ENCODE measurements around the gene NECAB2. TPM values are rescaled to one million over a fixed set of nuclear protein-coding genes. Genes with fewer than 3 reads are reported as not detected.
A peak's percentile ranks its signal among the peaks of the same experiment; 100 is the strongest.

The NECAB2 gene
- total RNA-seq, 4 donors from 2014 or later, result not detected

DNA sequence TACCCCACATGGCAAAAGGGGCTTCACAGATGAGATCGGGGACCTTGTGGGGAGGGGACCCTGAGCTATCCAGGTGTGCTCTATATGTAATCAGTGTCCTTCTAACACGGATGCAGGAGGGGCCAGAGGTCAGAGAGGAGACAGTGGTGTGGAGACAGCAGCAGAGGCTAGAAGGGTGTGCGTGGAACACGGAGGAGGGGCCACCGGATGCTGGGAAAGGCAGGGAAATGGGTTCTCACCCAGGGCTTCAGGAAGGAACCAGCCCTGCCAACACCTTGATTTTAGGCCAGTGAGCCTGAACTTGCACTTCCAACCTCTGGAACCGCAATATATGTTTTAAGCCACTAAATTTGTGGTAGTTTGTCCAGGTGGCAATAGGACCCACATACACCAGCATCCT lies 79.2 kb downstream of the NECAB2 start:
- H3K27me3 ChIP-seq, result peaks cover 22% of the 10 kb centered on the region
- DNase-seq (ENCODE audit: low spot score in 2 of 2), result no peak
- H3K36me3 ChIP-seq, result peaks cover 43% of the 10 kb centered on the region
- peaks cover 9% of the 10 kb centered on the region for H3K4me1 ChIP-seq
- TF ChIP-seq POLR2AphosphoS5 (IDR thresholded peaks at IDR 0.05), result no peak
- TF ChIP-seq EP300 (IDR thresholded peaks at IDR 0.05), result no peak
- TF ChIP-seq, protein P1, sequence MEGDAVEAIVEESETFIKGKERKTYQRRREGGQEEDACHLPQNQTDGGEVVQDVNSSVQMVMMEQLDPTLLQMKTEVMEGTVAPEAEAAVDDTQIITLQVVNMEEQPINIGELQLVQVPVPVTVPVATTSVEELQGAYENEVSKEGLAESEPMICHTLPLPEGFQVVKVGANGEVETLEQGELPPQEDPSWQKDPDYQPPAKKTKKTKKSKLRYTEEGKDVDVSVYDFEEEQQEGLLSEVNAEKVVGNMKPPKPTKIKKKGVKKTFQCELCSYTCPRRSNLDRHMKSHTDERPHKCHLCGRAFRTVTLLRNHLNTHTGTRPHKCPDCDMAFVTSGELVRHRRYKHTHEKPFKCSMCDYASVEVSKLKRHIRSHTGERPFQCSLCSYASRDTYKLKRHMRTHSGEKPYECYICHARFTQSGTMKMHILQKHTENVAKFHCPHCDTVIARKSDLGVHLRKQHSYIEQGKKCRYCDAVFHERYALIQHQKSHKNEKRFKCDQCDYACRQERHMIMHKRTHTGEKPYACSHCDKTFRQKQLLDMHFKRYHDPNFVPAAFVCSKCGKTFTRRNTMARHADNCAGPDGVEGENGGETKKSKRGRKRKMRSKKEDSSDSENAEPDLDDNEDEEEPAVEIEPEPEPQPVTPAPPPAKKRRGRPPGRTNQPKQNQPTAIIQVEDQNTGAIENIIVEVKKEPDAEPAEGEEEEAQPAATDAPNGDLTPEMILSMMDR (IDR thresholded peaks at IDR 0.05), result no peak
- H3K9me3 ChIP-seq, result no peaks in the 10 kb centered on the region
- no peak overlapping the region for H3K4me3 ChIP-seq
- no peak overlapping the region for H3K27ac ChIP-seq
- WGBS, result 90% methylated on average over 6 of the region's 6 CpGs

DNA sequence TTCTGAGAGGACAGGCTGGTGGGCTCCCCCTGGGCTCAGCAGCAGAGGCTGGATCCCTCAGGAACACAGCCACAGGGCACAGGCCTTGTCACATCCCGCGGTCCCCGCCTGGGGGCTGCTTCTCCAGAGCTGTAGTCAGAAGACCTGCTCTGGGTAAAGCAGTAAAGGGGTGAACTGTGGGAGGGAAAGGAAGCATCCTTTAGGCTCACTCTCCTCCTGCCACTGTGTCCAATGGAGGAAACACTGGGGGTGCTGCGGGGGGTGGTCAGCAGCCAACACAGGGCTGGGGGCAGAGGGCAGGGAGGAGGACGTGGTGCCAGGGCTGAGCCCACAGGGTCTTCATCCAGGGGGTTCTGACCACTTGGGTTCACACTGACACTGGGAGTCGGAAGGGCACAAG lies 79.6 kb downstream of the NECAB2 start:
- no peak for DNase-seq (ENCODE audit: low spot score in 2 of 2)
- TF ChIP-seq, protein P1 (IDR thresholded peaks at IDR 0.05), result no peak
- TF ChIP-seq POLR2AphosphoS5 (IDR thresholded peaks at IDR 0.05), result no peak
- TF ChIP-seq POLR2A (IDR thresholded peaks at IDR 0.05), result no peak
- no peak for TF ChIP-seq EP300 (IDR thresholded peaks at IDR 0.05)
- Histone ChIP-seq H3K36me3 (peaks cover 47% of the 10 kb centered on the region), H3K9me3 (no peaks in the 10 kb centered on the region), H3K4me3 (no peak overlapping the region), H3K4me1 (peaks cover 9% of the 10 kb centered on the region), H3K27me3 (peaks cover 19% of the 10 kb centered on the region), H3K27ac (no peak overlapping the region)
- 98% methylated on average over 6 of the region's 6 CpGs for WGBS

DNA sequence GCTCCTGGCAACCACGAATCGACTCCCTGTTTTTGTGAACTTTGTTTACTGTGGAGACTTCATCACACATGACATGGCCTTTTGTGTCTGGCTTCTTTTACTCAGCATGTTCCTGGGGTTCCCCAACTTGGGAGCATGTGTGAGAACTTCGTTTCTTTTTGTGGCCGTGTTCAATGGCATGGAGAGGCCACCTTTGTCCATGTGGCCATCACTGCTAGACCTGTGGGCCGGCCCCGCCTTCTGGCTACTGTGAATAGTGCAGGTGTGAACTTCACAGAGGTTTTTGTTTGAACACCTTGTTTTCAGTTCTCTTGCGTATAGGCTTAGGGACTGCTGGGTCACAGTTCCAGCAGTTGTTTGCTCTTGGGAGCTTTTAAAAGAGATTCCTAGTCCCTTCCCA lies 80.2 kb downstream of the NECAB2 start:
- no peaks in the 10 kb centered on the region for H3K9me3 ChIP-seq
- no peak for DNase-seq (ENCODE audit: low spot score in 2 of 2)

DNA sequence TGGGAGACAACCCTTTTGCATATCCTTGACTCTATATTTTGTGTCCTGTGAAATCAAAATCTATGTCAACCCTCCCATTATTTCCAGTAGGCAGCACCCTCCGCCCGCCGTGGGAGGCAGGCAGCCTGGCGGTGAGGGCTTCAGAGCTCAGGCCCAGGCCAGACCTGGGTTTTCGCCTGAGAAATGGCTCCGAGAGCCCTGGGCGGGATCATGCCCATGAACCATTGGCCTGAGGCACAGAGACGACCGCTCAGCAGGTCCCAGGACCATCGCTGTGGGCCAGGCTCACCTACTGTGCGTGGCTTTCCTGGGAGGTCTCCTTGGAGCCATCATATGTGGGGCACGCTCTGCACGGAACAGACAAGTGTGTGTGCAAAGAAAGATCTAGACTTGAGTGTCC lies 80.8 kb downstream of the NECAB2 start:
- no peaks in the 10 kb centered on the region for H3K4me1 ChIP-seq
- no peak overlapping the region for H3K27ac ChIP-seq
- peaks cover 59% of the 10 kb centered on the region for H3K36me3 ChIP-seq
- peak in 1 of 2 donors; percentile 37 for DNase-seq (ENCODE audit: low spot score in 2 of 2)
- TF ChIP-seq POLR2AphosphoS5 (IDR thresholded peaks at IDR 0.05) (no peak), EP300 (IDR thresholded peaks at IDR 0.05) (no peak)
- TF ChIP-seq, protein P1 (IDR thresholded peaks at IDR 0.05), result no peak
- no peaks in the 10 kb centered on the region for H3K9me3 ChIP-seq
- no peak overlapping the region for H3K4me3 ChIP-seq
- 90% methylated on average over 6 of the region's 13 CpGs for WGBS
- H3K27me3 ChIP-seq, result peaks cover 7% of the 10 kb centered on the region

More for the DNA sequence above, 80.2 kb downstream of the NECAB2 start:
- 84% methylated on average over 7 of the region's 7 CpGs for WGBS
- Histone ChIP-seq H3K4me3 (no peak overlapping the region), H3K36me3 (peaks cover 53% of the 10 kb centered on the region), H3K27ac (no peak overlapping the region), H3K27me3 (peaks cover 13% of the 10 kb centered on the region), H3K4me1 (peaks cover 4% of the 10 kb centered on the region)
- TF ChIP-seq EP300 (IDR thresholded peaks at IDR 0.05) (no peak), POLR2A (IDR thresholded peaks at IDR 0.05) (no peak), POLR2AphosphoS5 (IDR thresholded peaks at IDR 0.05) (no peak)
- TF ChIP-seq, protein P1 (IDR thresholded peaks at IDR 0.05), result no peak

DNA sequence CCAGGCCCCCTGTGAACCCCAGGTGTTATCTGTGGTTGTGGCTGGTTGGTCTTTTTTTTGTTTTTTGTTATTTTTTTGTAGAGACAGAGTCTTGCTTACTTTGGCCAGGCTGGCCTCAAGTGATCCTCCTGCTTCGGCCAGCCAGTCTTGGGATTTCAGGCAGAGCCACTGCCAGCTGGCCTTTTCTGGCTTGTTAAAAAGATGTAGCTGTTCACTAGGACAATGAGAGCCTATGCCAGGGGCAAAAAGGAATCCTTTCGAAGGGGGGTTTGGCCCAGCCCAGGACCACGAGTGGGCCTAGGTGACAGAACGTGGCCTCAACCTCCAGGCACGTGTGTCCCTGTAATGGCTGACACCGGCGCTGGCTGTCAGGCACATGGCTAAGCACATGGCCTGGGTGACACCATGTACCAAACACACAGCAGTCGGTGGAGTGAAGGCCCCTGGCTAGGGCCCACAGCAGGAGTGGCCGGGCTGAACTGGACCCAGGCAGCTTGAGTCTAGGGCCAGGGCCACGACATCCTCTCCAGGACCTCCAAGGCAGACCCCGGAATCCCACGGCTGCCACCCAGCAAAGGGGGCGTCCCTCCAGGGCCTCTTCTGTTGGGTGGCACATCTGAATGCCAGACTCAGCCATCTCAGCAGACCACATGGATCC lies 81.5 kb downstream of the NECAB2 start:
- peaks cover 66% of the 10 kb centered on the region for H3K36me3 ChIP-seq
- no peak overlapping the region for H3K4me3 ChIP-seq
- peak in 1 of 2 donors; percentile 53 for DNase-seq (ENCODE audit: low spot score in 2 of 2)
- no peak overlapping the region for H3K27ac ChIP-seq
- WGBS, result 72% methylated on average over 10 of the region's 13 CpGs
- no peak for TF ChIP-seq POLR2A (IDR thresholded peaks at IDR 0.05)
- TF ChIP-seq POLR2AphosphoS5 (IDR thresholded peaks at IDR 0.05), result no peak
- TF ChIP-seq EP300 (IDR thresholded peaks at IDR 0.05), result no peak
- TF ChIP-seq, protein P1 (IDR thresholded peaks at IDR 0.05), result no peak
- H3K4me1 ChIP-seq, result no peaks in the 10 kb centered on the region
- H3K27me3 ChIP-seq, result peaks cover 5% of the 10 kb centered on the region
- no peaks in the 10 kb centered on the region for H3K9me3 ChIP-seq

Measured in suprapubic skin (tissue), 4 donors.